Kidney (tissue), 14 donors: ENCODE measurements around the gene GNAT1. TPM values are rescaled to one million over a fixed set of nuclear protein-coding genes. Genes with fewer than 3 reads are reported as not detected.

ENCODE experiments used
- DNase-seq, 5 donors: peaks; one replicate each; pipeline ENCODE4 v3.0.0-alpha.2; 2013 to 2020
- FAIRE-seq: peaks from 2 replicates; lab custom pipeline; 2012; peaks lifted over from hg19 to GRCh38; lab: Jason Lieb, UNC
- H3K27ac ChIP-seq, 2 donors: one replicate each; pipeline ENCODE4 v1.7.0; 2013; ENCODE audit warnings: low read depth in 2 of 2, low read length in 2 of 2, inconsistent platforms in 1 of 2
- H3K27me3 ChIP-seq: one replicate; pipeline ENCODE4 v1.7.1; 2013; ENCODE audit warnings: low read length, inconsistent platforms; ENCODE audit not compliant: control insufficient read depth, insufficient read depth
- H3K36me3 ChIP-seq, 3 donors: one replicate each; pipeline versions ENCODE4 v1.7.0 to v1.7.1; 2013; ENCODE audit warnings: low read length in 3 of 3, control low read depth in 1 of 3, inconsistent platforms in 1 of 3; ENCODE audit not compliant: insufficient read depth in 3 of 3, control insufficient read depth in 2 of 3
- H3K4me1 ChIP-seq, 3 donors: one replicate each; pipeline versions ENCODE4 v1.7.0 to v1.7.1; 2013; ENCODE audit warnings: low read length in 3 of 3, inconsistent platforms in 1 of 3, low read depth in 1 of 3; ENCODE audit not compliant: control insufficient read depth in 2 of 3, insufficient read depth in 2 of 3
- H3K4me3 ChIP-seq, 3 donors: one replicate each; pipeline versions ENCODE4 v1.7.0 to v1.8.1; 2013; ENCODE audit warnings: low read length in 3 of 3, control low read depth in 1 of 3, inconsistent platforms in 1 of 3
- H3K9ac ChIP-seq, 3 donors: one replicate each; pipeline versions ENCODE4 v1.7.0 to v1.7.1; 2013; ENCODE audit warnings: low read length in 3 of 3, control low read depth in 1 of 3, inconsistent platforms in 1 of 3
- H3K9me3 ChIP-seq, 3 donors: one replicate each; pipeline versions ENCODE4 v1.7.0 to v1.7.1; 2013; ENCODE audit warnings: low read length in 3 of 3, control low read depth in 1 of 3, inconsistent platforms in 1 of 3; ENCODE audit not compliant: control insufficient read depth in 2 of 3, insufficient read depth in 1 of 3
- intact Hi-C: fragments of 100-400 bp; cut with DNase I; formaldehyde crosslinking; loops from one replicate; pipeline ENCODE4 v1.11.1; 2022
- polyA plus RNA-seq: library from polyadenylated mRNA; stranded (reverse); fragments of 350-450 nt; fragmentation: Illumina TruSeq; extraction: RNeasy Lipid Tissue Mini Kit (QIAGEN cat#74804); gene quantifications from one replicate; pipeline ENCODE4 v1.2.3, GENCODE V29; 2014; ENCODE audit warnings: low read depth, low replicate concordance; ENCODE audit not compliant: insufficient read depth
- total RNA-seq: library from RNA; stranded (reverse); fragmentation: NEBNext Ultra II Directional; extraction: Animal tissue kit (Norgen Biotek cat#: 25700); gene quantifications from one replicate; pipeline ENCODE4 v1.2.1, GENCODE V29; 2021
- TF ChIP-seq, protein P1 (sequence below): IDR thresholded peaks from 3 replicates; pipeline ENCODE4 v1.5.1; 2012; ENCODE audit warnings: mild to moderate bottlenecking, moderate library complexity, borderline replicate concordance; ENCODE audit not compliant: insufficient read depth; ENCODE audit errors: extremely low read depth
- donor health status: control.
- donor health status: control.
- donor health status: control.
- donor health status: control.
- donor health status: control.
- donor health status: DM: yes; HTN: yes; CAD: no.
- donor health status: Normal renal cell carcinoma (clear cell type).

Gene GNAT1
- total and polyA plus RNA-seq, 2 donors from 2014 or later, result not detected

DNA sequence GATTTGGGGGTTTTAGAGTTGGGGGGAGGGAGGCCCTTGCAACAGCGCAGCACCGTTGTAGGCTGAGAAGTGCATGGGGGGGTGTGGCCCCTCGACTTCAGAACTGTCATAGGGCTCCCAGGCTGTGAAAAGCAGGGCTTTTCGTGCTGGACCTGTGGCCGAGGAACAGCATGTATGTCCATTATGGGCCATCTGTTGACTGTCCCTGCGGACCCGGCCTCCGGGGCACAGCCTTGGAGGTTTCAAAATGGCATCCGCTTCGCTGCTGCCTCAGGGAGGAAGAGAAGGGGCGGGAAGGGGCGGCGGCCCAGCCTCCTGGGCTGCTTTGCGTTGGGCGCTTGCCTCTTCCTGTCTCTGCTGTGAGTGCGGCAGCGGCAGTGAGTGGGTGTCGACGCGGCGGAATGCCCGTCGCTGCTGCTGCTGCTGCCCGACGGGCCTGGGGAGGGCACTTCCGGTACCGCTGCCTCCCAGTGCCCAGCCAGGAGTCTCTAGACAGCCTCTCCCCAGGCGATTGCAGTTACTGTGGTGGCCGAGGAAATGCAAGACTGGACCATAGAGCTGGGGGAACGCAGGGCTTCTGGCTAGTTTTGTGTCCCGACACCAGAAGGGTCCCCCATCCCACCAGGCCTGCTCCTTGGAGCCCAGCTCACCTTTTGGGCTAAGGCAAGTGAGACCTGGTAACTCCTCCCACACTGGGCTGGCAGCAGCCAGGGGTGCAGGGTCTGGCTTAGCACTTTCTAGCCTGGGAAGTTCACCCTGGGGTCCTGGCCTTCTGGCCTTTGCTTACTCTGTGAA, 46.5 kb downstream of the GNAT1 start:
- DNase-seq, result peak; percentile 76 to 97 (median 88)

DNA sequence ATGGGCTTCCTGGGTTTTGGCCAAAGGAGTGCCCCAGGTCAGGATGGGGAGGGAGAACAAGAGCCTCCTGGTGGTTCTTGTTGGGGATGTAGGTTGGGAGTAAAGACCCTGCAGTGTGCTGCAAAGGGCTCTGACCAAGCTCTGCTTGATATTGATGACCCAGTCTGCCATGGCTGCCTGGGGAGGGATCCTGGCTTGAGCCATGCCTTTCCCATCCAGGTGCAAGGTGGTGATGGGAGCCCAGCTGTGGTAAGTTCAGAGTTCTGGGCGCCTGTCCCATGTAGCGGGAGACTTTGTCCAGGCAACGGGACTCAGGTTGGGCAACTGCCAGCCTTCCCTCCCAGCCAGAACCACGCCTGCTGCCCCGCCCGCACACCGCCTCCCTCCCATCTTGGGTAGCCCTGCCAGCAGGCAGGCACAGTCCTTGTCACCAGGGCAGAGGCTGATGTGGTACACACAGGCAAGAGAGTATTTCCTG, 47.2 kb downstream of the GNAT1 start:
- FAIRE-seq, result no peak
- H3K4me3 ChIP-seq, result peak overlapping the region in 2 of 3 donors; percentile 77 to 93
- no peaks in the 10 kb centered on the region for H3K36me3 ChIP-seq
- H3K27me3 ChIP-seq, result no peaks in the 10 kb centered on the region
- peak in 1 of 5 donors; percentile 93 for DNase-seq
- no peaks in the 10 kb centered on the region for H3K9me3 ChIP-seq
- H3K9ac ChIP-seq, result peak overlapping the region in 1 of 3 donors; percentile 76
- TF ChIP-seq, protein P1, sequence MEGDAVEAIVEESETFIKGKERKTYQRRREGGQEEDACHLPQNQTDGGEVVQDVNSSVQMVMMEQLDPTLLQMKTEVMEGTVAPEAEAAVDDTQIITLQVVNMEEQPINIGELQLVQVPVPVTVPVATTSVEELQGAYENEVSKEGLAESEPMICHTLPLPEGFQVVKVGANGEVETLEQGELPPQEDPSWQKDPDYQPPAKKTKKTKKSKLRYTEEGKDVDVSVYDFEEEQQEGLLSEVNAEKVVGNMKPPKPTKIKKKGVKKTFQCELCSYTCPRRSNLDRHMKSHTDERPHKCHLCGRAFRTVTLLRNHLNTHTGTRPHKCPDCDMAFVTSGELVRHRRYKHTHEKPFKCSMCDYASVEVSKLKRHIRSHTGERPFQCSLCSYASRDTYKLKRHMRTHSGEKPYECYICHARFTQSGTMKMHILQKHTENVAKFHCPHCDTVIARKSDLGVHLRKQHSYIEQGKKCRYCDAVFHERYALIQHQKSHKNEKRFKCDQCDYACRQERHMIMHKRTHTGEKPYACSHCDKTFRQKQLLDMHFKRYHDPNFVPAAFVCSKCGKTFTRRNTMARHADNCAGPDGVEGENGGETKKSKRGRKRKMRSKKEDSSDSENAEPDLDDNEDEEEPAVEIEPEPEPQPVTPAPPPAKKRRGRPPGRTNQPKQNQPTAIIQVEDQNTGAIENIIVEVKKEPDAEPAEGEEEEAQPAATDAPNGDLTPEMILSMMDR, result no peak
- H3K4me1 ChIP-seq, result peaks cover 0 to 63% (median 32%) of the 10 kb centered on the region in 3 donors
- intact Hi-C loops, result no loop called here
- H3K27ac ChIP-seq, result peak overlapping the region; percentile 89 to 93

More for the DNA sequence above, 46.5 kb downstream of the GNAT1 start:
- TF ChIP-seq, protein P1, result no peak
- H3K9me3 ChIP-seq, result no peaks in the 10 kb centered on the region
- peak overlapping the region; percentile 75 to 95 (median 76) for H3K9ac ChIP-seq
- peaks cover 0 to 60% (median 28%) of the 10 kb centered on the region in 3 donors for H3K4me1 ChIP-seq
- no peaks in the 10 kb centered on the region for H3K36me3 ChIP-seq
- no peak for FAIRE-seq
- peak overlapping the region; percentile 65 to 93 (median 77) for H3K4me3 ChIP-seq
- peak overlapping the region; percentile 89 to 93 for H3K27ac ChIP-seq
- intact Hi-C loops, result no loop called here
- H3K27me3 ChIP-seq, result no peaks in the 10 kb centered on the region

DNA sequence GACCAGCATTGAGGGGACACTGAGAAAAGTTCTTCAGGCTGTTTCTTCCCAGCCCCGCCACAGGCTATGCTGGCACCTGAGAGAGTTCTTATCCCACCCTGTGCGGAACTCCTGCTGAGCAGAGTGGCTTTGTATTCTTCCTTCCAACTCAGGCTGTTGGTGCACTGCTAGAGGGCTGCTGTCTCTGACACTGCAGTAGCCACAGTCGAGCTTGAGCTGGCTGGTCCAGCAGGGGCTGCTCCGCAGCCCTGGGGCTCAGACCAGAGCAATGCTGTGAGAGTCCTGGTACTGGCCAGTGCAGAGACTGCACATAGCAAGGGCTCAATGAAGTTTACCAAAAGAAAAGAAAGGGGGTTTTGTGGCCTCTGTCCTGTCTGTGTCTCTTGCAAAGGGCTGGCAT, 48.2 kb downstream of the GNAT1 start:
- H3K4me1 ChIP-seq, result peaks cover 0 to 70% (median 33%) of the 10 kb centered on the region in 3 donors
- no peak overlapping the region for H3K9ac ChIP-seq
- H3K9me3 ChIP-seq, result no peaks in the 10 kb centered on the region
- no peak for DNase-seq
- H3K27ac ChIP-seq, result peak overlapping the region in 1 of 2 donors; percentile 30
- no peak for FAIRE-seq
- peaks cover 0 to 2% (median 2%) of the 10 kb centered on the region in 3 donors for H3K36me3 ChIP-seq
- intact Hi-C loops, result no loop called here
- H3K27me3 ChIP-seq, result no peaks in the 10 kb centered on the region
- TF ChIP-seq, protein P1, result no peak
- H3K4me3 ChIP-seq, result no peak overlapping the region
